NCI-H1092 (cell line): ENCODE results near the gene TMEM51.

ENCODE experiments used
- DNase-seq: peaks from one replicate; lab custom pipeline; 2025; lab: John Stamatoyannopoulos, UW

The TMEM51 gene

DNA sequence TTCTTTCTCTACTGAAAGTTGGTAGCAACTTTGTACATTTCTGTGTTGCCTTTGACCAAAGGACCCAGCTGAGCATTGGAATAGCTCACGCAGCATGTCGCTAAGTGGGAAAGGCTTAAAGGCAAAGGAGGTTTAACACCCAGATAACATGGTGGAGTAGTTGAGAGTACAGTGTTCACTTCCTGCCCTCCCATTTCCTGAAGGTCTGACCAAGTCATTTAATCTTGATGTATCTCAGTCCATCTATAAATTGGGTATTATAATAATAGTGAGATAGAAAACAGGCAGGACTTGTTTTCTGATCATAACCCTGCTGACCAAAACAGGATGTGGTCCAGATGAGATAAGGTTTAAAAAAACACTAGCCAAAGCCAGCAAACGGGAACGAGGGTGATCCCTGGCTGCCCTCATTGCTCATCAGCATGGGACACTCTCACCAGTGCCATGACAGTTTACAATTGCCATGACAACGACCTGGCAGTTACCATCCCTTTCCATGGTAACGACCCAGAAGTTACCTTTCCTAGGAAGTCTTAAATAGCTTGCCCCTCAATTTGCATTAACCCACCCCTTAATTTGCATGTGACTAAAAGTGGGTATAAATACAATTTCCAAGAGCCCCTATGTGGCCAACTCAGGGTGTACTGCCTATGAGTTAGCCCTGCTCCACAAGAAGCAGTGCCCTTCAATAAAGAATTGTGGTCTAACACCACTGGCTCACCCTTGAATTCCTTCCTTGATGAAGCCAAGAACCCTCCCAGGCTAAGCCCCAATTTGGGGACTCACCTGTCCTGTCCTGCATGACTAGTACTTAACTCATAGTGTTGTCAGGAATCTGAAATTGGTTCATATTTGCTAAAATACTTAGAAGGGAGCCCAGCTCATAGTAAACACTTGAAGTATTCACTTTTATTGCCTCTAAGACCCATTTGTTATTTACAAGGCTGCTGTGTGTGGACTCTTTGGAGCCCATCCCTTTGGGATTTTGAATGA, 65.0 kb downstream of the TMEM51 start:
- no peak for DNase-seq

GRCh38 chr1:15219280-15220023, 65.9 kb downstream of the TMEM51 start:
- no peak for DNase-seq

DNA sequence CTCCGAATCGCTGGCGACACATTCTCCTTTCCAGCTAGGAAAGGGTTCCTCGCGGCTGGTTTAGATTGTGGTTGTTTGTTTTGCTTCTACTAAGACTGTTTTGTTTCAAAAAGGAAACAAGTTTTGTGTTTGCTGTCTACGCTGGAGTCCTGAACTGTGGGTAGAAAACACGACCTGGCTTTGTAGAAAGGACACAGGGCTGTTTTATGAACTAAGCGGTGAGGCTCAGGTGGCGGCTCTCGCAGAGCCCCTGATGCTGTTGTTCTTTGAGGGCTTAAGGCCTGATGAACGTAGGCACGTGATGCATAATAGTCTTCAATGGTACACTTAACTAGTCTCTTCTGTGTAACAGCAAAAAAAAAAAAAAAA, 66.5 kb downstream of the TMEM51 start:
- DNase-seq = no peak

DNA sequence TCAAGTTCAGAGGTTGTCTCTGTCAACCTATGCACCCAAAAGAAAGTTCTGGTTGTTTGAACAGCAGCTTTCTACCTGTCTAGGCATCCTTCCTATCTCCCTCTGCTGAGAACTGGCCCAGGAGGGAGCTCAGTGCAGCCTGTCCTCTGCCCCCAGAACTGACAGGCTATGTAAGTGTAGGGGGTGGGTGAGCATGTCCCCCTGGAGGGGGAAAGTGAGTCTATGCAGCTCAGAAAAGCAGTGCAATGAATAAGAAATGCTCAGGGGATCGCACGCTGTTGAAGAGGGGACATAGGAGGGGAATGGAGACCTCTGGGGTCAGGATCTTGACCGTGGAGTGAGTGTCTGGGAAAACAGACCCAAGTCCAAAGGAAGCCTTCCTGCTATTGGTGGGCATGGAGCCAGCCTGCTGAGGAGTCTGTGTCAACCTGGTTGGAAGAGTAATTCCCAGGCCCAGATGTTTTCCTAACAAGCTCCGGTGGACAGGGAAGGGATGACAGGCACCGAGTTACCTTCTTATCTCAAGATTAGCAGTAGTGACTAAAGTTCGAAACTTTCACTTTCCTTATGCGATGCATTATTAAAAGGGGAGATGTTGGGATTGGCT, 67.4 kb downstream of the TMEM51 start:
- DNase-seq = no peak

- DNase-seq = no peak
Observed at GRCh38 chr1:15222653-15223303, 69.2 kb downstream of the TMEM51 start.

DNA sequence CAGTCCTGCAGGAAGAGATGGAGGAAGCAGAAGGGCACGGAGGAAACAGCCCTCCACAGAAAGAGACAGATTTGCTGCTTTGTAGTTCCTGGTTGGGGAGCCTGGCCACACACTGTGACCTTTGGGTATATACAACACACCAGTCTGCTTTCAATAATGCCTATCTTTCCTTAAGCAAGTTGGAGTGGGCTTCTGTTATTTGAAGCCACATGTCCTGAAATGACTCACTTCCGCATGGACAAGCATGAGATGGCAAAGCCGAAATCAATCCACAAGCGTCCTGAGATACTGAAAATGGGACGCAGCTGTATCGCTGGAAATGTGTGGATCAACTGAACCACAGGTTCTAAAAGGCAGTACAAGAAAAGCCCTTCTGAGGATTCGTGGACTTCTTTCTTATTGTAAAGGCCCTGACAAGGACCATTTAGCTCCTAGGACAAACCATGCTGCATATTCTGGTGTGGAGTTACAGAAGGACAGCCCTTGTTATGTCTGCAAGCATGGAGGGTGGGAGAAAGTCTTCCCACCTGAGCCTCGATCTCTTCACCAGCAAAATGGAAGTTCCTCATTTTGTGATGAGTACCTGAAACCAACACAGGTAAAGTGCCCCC, 70.8 kb downstream of the TMEM51 start:
- no peak for DNase-seq

GRCh38 chr1:15224974-15225373, 71.4 kb downstream of the TMEM51 start:
- no peak for DNase-seq

DNA sequence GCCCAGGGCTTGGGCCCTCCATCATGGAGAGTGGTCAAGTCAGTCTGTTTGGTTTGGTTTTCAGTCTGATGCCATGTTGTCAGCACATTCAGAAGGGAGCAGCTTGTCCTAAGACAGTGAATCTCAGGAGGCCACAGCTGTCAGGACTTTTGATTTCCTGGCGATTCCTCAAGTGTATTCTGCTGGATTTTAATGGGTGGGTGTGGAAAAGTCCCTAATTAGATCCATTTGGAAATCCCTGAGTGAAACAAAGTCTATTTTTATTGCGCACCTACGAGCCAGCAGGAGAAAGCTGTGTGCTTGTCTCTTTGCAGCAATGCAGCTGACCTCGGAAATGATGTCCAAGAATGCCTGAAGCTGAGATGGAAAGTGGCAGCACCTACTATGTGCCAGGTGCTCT, 71.9 kb downstream of the TMEM51 start:
- no peak for DNase-seq

GRCh38 chr1:15226388-15227255, 73.1 kb downstream of the TMEM51 start:
- DNase-seq = no peak

GRCh38 chr1:15229707-15230131, 76.2 kb downstream of the TMEM51 start:
- DNase-seq = no peak

DNA sequence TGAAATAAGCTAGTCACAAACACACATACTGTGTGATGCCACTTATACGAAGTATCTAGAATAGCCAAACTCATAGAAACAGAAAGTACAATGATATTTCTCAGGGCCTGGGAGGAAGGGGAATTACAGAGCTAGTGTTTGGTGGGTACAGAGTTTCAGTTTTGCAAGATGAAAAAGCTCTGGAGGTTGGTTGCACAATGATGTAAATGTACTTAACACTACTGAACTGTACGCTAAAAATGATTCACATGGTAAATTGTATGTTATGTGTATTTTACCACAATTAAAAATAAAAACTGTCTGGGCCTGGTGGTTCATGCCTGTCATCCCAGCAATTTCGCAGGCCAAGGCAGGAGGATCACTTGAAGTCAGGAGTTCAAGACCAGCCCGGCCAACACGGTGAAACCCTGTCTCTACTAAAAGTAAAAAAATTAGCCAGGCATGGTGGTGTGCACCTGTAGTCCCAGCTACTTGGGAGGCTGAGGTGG, 78.2 kb downstream of the TMEM51 start:
- no peak for DNase-seq

DNA sequence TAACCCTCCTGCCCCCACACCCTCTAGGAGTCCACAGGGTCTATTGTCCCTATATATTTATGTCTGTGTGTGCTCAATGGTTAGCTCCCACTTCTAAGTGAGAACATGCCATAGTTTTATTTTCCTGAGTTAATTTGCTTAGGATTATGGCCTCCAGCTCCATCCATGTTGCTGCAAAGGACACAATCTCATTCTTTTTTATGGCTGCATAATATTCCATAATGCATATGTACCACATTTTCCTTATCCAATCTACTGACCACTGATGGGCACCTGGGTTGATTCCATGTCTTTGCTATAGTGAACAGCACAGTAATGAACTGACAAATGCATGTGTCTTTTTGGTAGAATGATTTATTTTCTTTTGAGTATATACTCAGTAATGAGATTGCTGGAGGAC, 80.1 kb downstream of the TMEM51 start:
- no peak for DNase-seq

DNA sequence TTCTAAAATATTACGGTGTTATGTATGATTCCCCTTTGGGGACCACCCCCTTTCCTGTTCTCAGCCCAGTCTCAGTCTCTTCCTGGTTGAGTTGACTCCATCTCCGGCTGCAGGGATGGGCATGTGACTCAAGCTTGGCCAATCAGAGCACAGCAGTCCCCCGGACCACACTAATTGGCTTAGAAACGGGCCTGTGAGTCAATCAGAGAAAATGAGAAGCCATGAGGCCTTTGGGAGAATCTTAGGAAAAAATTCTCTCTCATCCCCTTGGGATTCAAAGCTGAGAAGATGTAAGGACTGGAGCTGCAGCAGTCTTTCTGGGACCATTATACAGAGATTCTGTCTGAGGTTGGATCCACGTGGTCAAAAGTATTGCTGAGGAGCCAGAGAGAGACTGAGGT, 82.8 kb downstream of the TMEM51 start:
- DNase-seq = no peak

DNA sequence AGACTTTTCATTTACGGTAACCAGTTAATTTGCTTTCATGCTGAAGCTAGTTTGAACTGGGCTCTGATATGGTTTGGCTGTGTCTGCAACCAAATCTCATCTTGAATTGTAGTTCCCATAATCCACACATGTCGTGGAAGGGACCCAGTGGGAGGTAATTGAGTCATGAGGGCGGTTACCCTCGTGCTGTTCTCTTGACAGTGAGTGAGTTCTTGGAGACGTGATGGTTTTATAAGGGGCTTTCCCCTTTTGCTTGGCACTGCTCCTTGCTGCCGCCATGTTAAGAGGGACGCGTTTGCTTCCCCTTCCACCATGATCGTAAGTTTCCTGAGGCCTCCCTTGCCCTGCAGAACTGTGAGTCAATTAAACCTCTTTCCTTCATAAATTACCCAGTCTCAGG, 83.2 kb downstream of the TMEM51 start:
- no peak for DNase-seq

- DNase-seq = no peak
Observed at GRCh38 chr1:15238789-15239188, 85.2 kb downstream of the TMEM51 start.

- DNase-seq = no peak
Observed at GRCh38 chr1:15242766-15243165, 89.2 kb downstream of the TMEM51 start.

- no peak for DNase-seq
Observed at GRCh38 chr1:15243275-15244043, 89.9 kb downstream of the TMEM51 start.

DNA sequence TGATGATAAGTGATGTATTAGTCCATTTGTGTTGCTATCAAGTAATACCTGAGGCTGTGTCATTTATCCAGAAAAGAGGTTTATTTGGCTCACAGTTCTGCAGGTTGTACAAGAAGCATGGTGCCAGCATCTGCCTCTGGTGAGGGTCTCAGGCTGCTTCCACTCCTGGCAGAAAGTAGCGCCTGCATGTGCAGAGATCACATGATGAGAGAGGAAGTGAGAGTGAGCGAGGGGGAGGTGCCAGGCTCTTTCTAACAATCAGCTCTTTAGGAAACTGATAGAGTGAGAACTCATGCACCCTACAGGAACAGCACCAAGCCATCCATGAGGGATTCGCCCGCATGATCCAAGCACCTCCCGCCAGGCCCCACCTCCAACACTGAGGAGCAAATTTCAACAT, 91.3 kb downstream of the TMEM51 start:
- no peak for DNase-seq

DNA sequence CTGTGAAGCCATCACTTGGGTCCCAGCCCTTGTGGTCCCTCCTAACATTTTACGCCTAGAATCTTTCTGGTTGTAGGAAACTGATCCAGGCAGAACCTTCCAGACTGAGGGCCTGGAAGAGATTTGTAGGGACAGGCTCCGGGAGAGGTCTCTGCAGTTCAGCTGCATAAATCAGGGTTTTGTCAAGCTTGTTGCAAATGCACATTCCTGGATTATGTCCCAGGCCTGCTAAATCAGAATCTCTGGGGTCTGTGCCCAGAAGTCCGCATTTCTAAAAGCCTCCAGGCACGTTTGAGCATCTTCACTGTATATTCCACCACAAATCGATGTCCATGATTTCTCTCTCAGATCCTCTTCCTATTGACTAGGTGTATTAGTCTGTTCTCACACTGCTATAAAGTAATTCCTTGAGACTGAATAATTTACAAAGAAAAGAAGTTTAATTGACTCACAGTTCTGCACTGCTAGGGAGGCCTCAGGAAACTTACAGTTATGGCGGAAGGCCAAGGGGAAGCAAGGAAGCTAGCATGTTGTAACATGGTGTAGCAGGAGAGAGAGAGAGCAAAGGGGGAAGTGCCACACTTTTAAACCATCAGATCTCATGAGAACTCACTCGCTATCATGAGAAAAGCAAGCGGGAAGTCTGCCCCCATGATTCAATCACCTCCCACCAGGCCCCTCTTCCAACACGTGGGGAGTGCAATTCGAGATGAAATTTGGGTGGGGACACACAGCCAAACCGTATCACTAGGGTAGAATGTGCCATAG, 92.2 kb downstream of the TMEM51 start:
- no peak for DNase-seq
